ENCODE results near the gene UBR1. TPM values are rescaled to one million over a fixed set of nuclear protein-coding genes. Genes with fewer than 3 reads are reported as not detected.
"Not testable (repeated sequence)": the region's sequence is repeated elsewhere in the genome, so short reads cannot be mapped to it uniquely, and the experiment has no call there.

UBR1 gene
- total RNA-seq, 4 donors from 2014 or later, result 21.3 to 108 (median 34.2) TPM

DNA sequence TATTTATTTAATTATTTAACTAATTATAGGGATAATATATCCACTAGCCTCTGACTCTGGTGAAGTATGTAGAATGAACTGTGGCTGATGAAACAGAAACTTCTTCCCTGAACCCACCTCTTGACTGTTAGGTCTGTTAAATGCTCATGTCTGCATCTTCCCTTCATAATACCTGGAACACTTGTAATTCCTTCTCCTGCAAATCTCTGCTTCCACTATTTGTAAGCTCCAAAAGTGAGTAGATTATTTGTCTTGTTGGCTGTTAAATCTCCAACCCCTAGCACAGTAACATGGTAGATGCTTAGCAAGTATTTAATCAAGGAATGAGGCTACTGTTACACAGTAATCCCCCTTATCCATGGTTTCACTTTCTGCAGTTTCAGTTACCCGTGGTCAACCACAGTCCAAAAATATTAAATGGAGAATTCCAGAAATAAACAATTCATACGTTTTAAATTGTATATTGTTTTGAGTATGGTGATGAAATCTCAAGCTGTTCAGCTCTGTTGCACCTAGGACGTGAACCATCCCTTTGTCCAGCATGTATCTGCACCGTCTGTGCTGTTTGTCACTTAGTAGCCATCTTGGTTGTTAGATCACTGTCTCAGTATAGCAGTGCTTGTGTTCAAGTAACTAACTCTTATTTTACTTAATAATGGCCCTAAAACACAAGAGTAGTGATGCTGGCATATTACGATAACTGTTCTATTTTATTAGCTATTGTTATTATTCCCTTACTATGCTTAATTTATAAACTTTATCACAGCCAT, 190.9 kb downstream of the UBR1 start:
- H3K9me3 ChIP-seq, result no peaks in the 10 kb centered on the region
- no peak for DNase-seq
- H3K4me1 ChIP-seq, result peaks cover 6 to 16% (median 6%) of the 10 kb centered on the region in 4 donors
- no peaks in the 10 kb centered on the region for H3K36me3 ChIP-seq
- TF ChIP-seq POLR2AphosphoS5 (IDR thresholded peaks at IDR 0.05), result no peak
- TF ChIP-seq POLR2A (IDR thresholded peaks at IDR 0.05), result no peak
- no peak for TF ChIP-seq EP300 (IDR thresholded peaks at IDR 0.05; ENCODE audit: low read depth)
- TF ChIP-seq, protein P1, sequence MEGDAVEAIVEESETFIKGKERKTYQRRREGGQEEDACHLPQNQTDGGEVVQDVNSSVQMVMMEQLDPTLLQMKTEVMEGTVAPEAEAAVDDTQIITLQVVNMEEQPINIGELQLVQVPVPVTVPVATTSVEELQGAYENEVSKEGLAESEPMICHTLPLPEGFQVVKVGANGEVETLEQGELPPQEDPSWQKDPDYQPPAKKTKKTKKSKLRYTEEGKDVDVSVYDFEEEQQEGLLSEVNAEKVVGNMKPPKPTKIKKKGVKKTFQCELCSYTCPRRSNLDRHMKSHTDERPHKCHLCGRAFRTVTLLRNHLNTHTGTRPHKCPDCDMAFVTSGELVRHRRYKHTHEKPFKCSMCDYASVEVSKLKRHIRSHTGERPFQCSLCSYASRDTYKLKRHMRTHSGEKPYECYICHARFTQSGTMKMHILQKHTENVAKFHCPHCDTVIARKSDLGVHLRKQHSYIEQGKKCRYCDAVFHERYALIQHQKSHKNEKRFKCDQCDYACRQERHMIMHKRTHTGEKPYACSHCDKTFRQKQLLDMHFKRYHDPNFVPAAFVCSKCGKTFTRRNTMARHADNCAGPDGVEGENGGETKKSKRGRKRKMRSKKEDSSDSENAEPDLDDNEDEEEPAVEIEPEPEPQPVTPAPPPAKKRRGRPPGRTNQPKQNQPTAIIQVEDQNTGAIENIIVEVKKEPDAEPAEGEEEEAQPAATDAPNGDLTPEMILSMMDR (IDR thresholded peaks at IDR 0.05), result no peak
- in situ Hi-C loops (cut with MboI; ENCODE audit: low pct_ligation_motif_present in 1 of 4, low pct_unique_long_range_greater_than_20kb in 1 of 4, low sequenced_read_pairs in 3 of 4), result loop anchor here in 1 of 4 donors (25.0 kb wide), 1 partner anchor 178 kb away; the partner anchor contains the start of gene CDAN1
- no peaks in the 10 kb centered on the region for H3K27me3 ChIP-seq
- H3K27ac ChIP-seq, result no peak overlapping the region
- intact Hi-C loops (cut with DNase I; ENCODE audit: low total_unique reads), result no loop called here
- WGBS, 2 donors (ENCODE audit: low coverage in 1 of 2), result 67 to 72% methylated on average over 3 to 5 of the region's 5 CpGs
- no peak overlapping the region for H3K4me3 ChIP-seq

DNA sequence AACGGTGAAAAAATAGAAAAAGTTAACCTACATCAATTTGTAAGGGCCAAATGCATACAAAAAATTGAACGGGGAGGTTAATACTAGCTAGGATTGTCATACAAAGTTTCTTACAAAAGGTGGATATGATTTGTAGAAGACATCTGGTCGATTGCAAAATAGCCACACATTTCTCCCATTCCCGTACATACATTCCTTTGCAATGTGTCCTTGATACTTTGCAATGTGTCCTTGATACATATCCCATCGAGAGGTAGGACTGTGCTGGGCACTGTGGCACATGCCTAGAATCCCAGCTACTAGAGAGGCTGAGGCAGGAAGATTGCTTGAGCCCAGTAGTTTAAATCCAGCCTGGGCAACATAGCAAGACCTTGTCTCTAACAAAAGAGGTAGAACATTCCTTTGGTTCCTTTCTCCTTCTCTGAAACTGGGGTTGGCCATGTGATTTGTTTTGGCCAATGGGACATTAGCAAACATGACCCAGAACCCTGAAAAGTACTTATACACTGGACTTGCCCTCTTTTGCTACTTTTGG, 194.7 kb downstream of the UBR1 start:
- in situ Hi-C loops (cut with MboI; ENCODE audit: low pct_ligation_motif_present in 1 of 4, low pct_unique_long_range_greater_than_20kb in 1 of 4, low sequenced_read_pairs in 3 of 4), result loop anchor here in 1 of 4 donors (25.0 kb wide), 1 partner anchor 174 kb away; the partner anchor contains the start of gene CDAN1
- intact Hi-C loops (cut with DNase I; ENCODE audit: low total_unique reads), result no loop called here

DNA sequence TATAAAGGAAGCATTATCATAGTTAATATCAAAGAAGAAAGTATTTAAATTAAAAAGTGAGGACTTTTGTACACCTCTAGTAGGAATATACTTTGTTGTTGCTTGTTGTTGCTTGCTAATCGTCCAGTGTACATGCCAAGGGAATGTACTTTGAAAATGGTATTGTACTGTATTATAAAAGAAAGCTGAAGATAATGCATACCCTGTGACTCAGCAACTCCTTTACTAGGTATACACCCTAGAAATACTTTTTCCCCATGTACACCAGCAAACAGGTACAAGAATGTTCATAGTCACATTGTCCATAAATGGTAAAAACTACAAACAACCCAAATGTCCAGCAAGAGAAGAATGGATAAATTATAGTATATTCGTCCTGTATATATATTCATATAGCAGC, 197.3 kb downstream of the UBR1 start:
- Histone ChIP-seq H3K4me3 (no peak overlapping the region), H3K27ac (no peak overlapping the region), H3K9me3 (no peaks in the 10 kb centered on the region), H3K4me1 (peaks cover 0 to 2% (median under 1%) of the 10 kb centered on the region in 4 donors), H3K36me3 (no peaks in the 10 kb centered on the region), H3K27me3 (no peaks in the 10 kb centered on the region)
- TF ChIP-seq POLR2AphosphoS5 (IDR thresholded peaks at IDR 0.05) (no peak), POLR2A (IDR thresholded peaks at IDR 0.05) (no peak)
- in situ Hi-C loops (cut with MboI; ENCODE audit: low pct_ligation_motif_present in 1 of 4, low pct_unique_long_range_greater_than_20kb in 1 of 4, low sequenced_read_pairs in 3 of 4) (loop anchor here in 1 of 4 donors (25.0 kb wide), 1 partner anchor 171 kb away; the partner anchor contains the start of gene CDAN1), intact Hi-C loops (cut with DNase I; ENCODE audit: low total_unique reads) (no loop called here)
- WGBS, 2 donors (ENCODE audit: low coverage in 1 of 2), result 83 to 92% methylated on average over 2 of the region's 2 CpGs
- DNase-seq, result no peak

More for the DNA sequence above, 194.7 kb downstream of the UBR1 start:
- H3K27me3 ChIP-seq, result no peaks in the 10 kb centered on the region
- no peak overlapping the region for H3K4me3 ChIP-seq
- no peaks in the 10 kb centered on the region for H3K9me3 ChIP-seq
- 95 to 98% methylated on average over 5 of the region's 5 CpGs for WGBS, 2 donors (ENCODE audit: low coverage in 1 of 2)
- TF ChIP-seq EP300 (IDR thresholded peaks at IDR 0.05; ENCODE audit: low read depth), result no peak
- TF ChIP-seq, protein P1 (IDR thresholded peaks at IDR 0.05), result no peak
- TF ChIP-seq POLR2AphosphoS5 (IDR thresholded peaks at IDR 0.05), result no peak
- no peak for TF ChIP-seq POLR2A (IDR thresholded peaks at IDR 0.05)
- no peak overlapping the region for H3K27ac ChIP-seq
- H3K4me1 ChIP-seq, result peaks cover 0 to 3% (median 0%) of the 10 kb centered on the region in 4 donors
- H3K36me3 ChIP-seq, result no peaks in the 10 kb centered on the region
- no peak for DNase-seq

DNA sequence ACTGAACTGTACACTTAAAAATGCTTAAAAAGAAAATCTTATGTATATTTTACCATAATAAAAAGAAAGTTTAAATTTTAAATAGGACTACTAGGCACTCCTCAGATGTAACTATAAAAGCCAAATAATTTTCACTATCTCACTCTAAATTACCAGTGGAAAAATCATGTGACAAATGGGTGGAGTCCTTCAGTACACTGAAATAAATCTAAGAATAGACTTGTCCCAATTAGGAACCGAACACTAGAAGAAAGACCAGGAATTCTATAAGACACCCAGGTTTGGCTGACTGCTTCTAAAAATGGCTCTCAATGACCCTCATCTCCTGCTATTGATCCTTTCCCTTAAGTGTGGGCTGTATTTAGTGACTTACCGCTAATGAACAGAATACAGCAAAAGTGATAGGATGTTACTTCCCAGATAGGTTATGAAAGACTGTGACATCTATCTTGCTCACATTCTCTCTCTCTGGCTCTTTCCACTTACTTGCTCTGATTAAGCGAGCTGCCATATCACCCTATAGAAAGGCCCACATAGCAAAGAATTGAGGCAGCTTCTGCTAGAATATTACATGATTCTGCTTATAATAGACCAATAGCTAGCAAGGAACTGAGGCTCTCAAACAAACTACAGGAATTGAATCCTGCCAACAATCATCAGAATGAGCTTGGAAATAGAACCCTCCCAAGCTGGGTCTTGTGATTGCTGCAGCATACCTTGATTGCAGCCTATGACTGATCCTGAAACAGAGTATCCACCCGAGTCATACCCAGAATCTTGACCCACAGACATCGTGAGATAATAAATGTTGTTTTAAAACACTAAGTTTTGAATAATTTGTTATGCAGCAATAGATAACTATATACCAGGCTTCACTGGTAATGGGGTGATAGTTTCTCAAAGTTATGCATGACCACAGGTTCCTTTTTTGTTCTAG, 202.2 kb downstream of the UBR1 start:
- peaks cover 0 to 7% (median 3%) of the 10 kb centered on the region in 4 donors for H3K4me1 ChIP-seq
- H3K9me3 ChIP-seq, result no peaks in the 10 kb centered on the region
- no peak overlapping the region for H3K4me3 ChIP-seq
- in situ Hi-C loops (cut with MboI; ENCODE audit: low pct_ligation_motif_present in 1 of 4, low pct_unique_long_range_greater_than_20kb in 1 of 4, low sequenced_read_pairs in 3 of 4), result loop anchor here in 1 of 4 donors (25.0 kb wide), 1 partner anchor 166 kb away; the partner anchor contains the start of gene CDAN1
- no peak overlapping the region for H3K27ac ChIP-seq
- no peaks in the 10 kb centered on the region for H3K27me3 ChIP-seq
- no peak for DNase-seq
- TF ChIP-seq, protein P1 (IDR thresholded peaks at IDR 0.05), result no peak
- TF ChIP-seq POLR2A (IDR thresholded peaks at IDR 0.05), result no peak
- no peak for TF ChIP-seq EP300 (IDR thresholded peaks at IDR 0.05; ENCODE audit: low read depth)
- TF ChIP-seq POLR2AphosphoS5 (IDR thresholded peaks at IDR 0.05), result no peak
- WGBS, 2 donors (ENCODE audit: low coverage in 1 of 2), result 82% methylated on average over 5 of the region's 5 CpGs; no CpG with 5 or more reads in 1 of the 2 donors
- H3K36me3 ChIP-seq, result no peaks in the 10 kb centered on the region
- intact Hi-C loops (cut with DNase I; ENCODE audit: low total_unique reads), result no loop called here

DNA sequence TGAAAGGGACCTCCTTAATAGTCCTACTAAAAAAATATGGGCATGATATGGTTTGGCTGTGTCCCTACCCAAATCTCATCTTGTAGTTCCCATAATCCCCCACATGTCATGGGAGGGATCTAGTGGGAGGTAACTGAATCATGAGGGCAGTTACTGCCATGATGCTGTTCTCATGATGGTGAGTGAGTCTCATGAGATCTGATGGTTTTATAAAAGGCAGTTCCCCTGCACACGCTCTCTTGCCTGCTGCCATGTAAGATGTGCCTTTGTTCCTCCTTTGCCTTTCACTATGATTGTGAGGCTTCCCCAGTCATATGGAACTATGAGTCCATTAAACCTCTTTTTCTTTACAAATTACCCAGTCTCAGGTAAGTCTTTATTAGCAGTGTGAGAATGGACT, 211.9 kb downstream of the UBR1 start:
- H3K36me3 ChIP-seq; in situ Hi-C loops (cut with MboI; ENCODE audit: low pct_ligation_motif_present in 1 of 4, low pct_unique_long_range_greater_than_20kb in 1 of 4, low sequenced_read_pairs in 3 of 4); DNase-seq; H3K27me3 ChIP-seq; intact Hi-C loops (cut with DNase I; ENCODE audit: low total_unique reads); H3K4me1 ChIP-seq; H3K9me3 ChIP-seq; H3K4me3 ChIP-seq; H3K27ac ChIP-seq: not testable (repeated sequence)
- 89% methylated on average over 1 of the region's 1 CpG; no CpG with 5 or more reads in 1 of the 2 donors for WGBS, 2 donors (ENCODE audit: low coverage in 1 of 2)

All from transverse colon (tissue), 4 donors.